K562 (cell line): ENCODE results near the gene HSD3B7.

Experiments
- CBX8 ChIP-seq: fragments of 200-600 bp; sonication (generic); IDR thresholded peaks from 2 replicates; pipeline ENCODE4 v1.6.1; 2012; ENCODE audit warnings: borderline replicate concordance, mixed run types, low read depth, mild to moderate bottlenecking, moderate library complexity, mixed read lengths, low read length, control low read depth, inconsistent platforms; ENCODE audit not compliant: poor library complexity, severe bottlenecking; ENCODE audit errors: extremely low read depth
- GABPA ChIP-seq: fragments of 200-800 bp; sonication (Bioruptor generic); conservative IDR thresholded peaks from 2 replicates; pipeline ENCODE4 v1.6.1; 2016; ENCODE audit warnings: low read depth, missing genetic modification characterization, missing compliant biosample characterization
- NBN ChIP-seq: fragments of 450-650 bp; IDR thresholded peaks from 2 replicates; pipeline ENCODE4 v1.6.1; 2016; ENCODE audit warnings: low read depth, mild to moderate bottlenecking
- PATZ1 ChIP-seq: fragments of 250-450 bp; sonication (Bioruptor Pico); IDR thresholded peaks from 2 replicates; pipeline ENCODE4 v1.5.0; 2020; ENCODE audit warnings: mild to moderate bottlenecking, borderline replicate concordance
- POLR2A ChIP-seq: fragments of 450-650 bp; conservative IDR thresholded peaks from 2 replicates; pipeline ENCODE4 v1.6.1; 2016
- SMC3 ChIP-seq: conservative IDR thresholded peaks from 2 replicates; pipeline ENCODE4 v1.6.1; 2011; ENCODE audit warnings: low read depth, low read length, improper control_type of control experiment; ENCODE audit not compliant: insufficient read depth
- SOX6 ChIP-seq: fragments of 450-650 bp; IDR thresholded peaks from 2 replicates; pipeline ENCODE4 v1.6.1; 2014; ENCODE audit warnings: mild to moderate bottlenecking
- SREBF2 ChIP-seq: sonication (generic); formaldehyde crosslinking; IDR thresholded peaks from 2 replicates; pipeline ENCODE4 v1.4.0; 2020; ENCODE audit warnings: mild to moderate bottlenecking, missing genetic modification reagents
- TAF9B ChIP-seq: fragments of 450-650 bp; IDR thresholded peaks from 2 replicates; pipeline ENCODE4 v1.6.1; 2018; ENCODE audit warnings: mild to moderate bottlenecking; ENCODE audit not compliant: partially characterized antibody
- ZNF274 ChIP-seq: IDR thresholded peaks from 2 replicates; pipeline ENCODE4 v1.6.1; 2011; ENCODE audit warnings: low read depth, mild to moderate bottlenecking, low read length, moderate library complexity, borderline replicate concordance
- TF ChIP-seq, protein P1 (sequence below), 3 experiments: IDR thresholded peaks in 2 of 3; conservative IDR thresholded peaks in 1 of 3; 2 replicates each; pipeline ENCODE4 v1.5.1; 2011 to 2012; ENCODE audit warnings: low read length in 3 of 3, mild to moderate bottlenecking in 3 of 3, control low read depth in 2 of 3, improper control_type of control experiment in 1 of 3, inconsistent platforms in 1 of 3, low read depth in 1 of 3, mixed read lengths in 1 of 3, moderate library complexity in 1 of 3; ENCODE audit not compliant: insufficient read depth in 2 of 3

- TF ChIP-seq SREBF2 (no peak), POLR2A (no peak), SMC3 (no peak), PATZ1 (no peak), GABPA (tag) (no peak), SOX6 (no peak), NBN (no peak), CBX8 (no peak), ZNF274 (no peak), TAF9B (no peak)
- TF ChIP-seq, protein P1, sequence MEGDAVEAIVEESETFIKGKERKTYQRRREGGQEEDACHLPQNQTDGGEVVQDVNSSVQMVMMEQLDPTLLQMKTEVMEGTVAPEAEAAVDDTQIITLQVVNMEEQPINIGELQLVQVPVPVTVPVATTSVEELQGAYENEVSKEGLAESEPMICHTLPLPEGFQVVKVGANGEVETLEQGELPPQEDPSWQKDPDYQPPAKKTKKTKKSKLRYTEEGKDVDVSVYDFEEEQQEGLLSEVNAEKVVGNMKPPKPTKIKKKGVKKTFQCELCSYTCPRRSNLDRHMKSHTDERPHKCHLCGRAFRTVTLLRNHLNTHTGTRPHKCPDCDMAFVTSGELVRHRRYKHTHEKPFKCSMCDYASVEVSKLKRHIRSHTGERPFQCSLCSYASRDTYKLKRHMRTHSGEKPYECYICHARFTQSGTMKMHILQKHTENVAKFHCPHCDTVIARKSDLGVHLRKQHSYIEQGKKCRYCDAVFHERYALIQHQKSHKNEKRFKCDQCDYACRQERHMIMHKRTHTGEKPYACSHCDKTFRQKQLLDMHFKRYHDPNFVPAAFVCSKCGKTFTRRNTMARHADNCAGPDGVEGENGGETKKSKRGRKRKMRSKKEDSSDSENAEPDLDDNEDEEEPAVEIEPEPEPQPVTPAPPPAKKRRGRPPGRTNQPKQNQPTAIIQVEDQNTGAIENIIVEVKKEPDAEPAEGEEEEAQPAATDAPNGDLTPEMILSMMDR (IDR thresholded peaks at IDR 0.05 in 2 of 3, conservative IDR thresholded peaks at IDR 0.05 in 1 of 3; ENCODE audit: insufficient read depth in 2 of 3, low read depth in 1 of 3, low read length in 3 of 3), result no peak
Measured at GRCh38 chr16:30965436-30965835, 19.6 kb upstream of the HSD3B7 start.
